Measurements from ENCODE around the gene CTAGE15.
"Not testable (repeated sequence)": the region's sequence is repeated elsewhere in the genome, so short reads cannot be mapped to it uniquely, and the experiment has no call there.

Gene CTAGE15, protein sequence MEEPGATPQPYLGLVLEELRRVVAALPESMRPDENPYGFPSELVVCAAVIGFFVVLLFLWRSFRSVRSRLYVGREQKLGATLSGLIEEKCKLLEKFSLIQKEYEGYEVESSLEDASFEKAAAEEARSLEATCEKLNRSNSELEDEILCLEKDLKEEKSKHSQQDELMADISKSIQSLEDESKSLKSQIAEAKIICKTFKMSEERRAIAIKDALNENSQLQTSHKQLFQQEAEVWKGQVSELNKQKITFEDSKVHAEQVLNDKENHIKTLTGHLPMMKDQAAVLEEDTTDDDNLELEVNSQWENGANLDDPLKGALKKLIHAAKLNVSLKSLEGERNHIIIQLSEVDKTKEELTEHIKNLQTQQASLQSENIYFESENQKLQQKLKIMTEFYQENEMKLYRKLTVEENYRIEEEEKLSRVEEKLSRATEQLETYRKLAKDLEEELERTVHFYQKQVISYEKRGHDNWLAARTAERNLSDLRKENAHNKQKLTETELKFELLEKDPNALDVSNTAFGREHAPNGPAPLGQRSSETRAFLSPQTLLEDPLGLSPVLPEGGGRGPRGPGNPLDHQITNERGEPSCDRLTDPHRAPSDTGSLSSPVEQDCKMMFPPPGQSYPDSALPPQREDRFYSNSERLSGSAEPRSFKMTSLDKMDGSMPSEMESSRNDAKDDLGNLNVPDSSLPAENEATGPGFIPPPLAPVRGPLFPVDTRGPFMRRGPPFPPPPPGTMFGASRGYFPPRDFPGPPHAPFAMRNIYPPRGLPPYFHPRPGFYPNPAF

GRCh38 chr7:143571501-143571900, at the start of gene CTAGE15:
Gene CTAGE15, plus strand, starts transcription at chr7:143571801. Its CDS starts 17 bp downstream, at chr7:143571818.
- H3K27ac ChIP-seq; H2AFZ ChIP-seq (ENCODE audit: low read depth); H3K27me3 ChIP-seq (ENCODE audit: insufficient read depth, low read depth); H3K4me1 ChIP-seq (ENCODE audit: low read depth, poor library complexity, severe bottlenecking); H3K9ac ChIP-seq; H3K4me3 ChIP-seq (IDR thresholded peaks at IDR 0.05; ENCODE audit: insufficient read depth, low read depth, low read length); H4K20me1 ChIP-seq (ENCODE audit: insufficient read depth); H3K36me3 ChIP-seq (ENCODE audit: insufficient read depth); H3K79me2 ChIP-seq (ENCODE audit: insufficient read depth, low read depth); H3K4me2 ChIP-seq: not testable (repeated sequence)

- not testable (repeated sequence) for H3K27ac ChIP-seq; H2AFZ ChIP-seq (ENCODE audit: low read depth); H3K4me2 ChIP-seq; H3K27me3 ChIP-seq (ENCODE audit: insufficient read depth, low read depth); H3K79me2 ChIP-seq (ENCODE audit: insufficient read depth, low read depth); H3K4me3 ChIP-seq (IDR thresholded peaks at IDR 0.05; ENCODE audit: insufficient read depth, low read depth, low read length); H3K36me3 ChIP-seq (ENCODE audit: insufficient read depth); H4K20me1 ChIP-seq (ENCODE audit: insufficient read depth); H3K4me1 ChIP-seq (ENCODE audit: low read depth, poor library complexity, severe bottlenecking); H3K9ac ChIP-seq
Observed at GRCh38 chr7:143522309-143522916, 49.2 kb upstream of the CTAGE15 start.

DNA sequence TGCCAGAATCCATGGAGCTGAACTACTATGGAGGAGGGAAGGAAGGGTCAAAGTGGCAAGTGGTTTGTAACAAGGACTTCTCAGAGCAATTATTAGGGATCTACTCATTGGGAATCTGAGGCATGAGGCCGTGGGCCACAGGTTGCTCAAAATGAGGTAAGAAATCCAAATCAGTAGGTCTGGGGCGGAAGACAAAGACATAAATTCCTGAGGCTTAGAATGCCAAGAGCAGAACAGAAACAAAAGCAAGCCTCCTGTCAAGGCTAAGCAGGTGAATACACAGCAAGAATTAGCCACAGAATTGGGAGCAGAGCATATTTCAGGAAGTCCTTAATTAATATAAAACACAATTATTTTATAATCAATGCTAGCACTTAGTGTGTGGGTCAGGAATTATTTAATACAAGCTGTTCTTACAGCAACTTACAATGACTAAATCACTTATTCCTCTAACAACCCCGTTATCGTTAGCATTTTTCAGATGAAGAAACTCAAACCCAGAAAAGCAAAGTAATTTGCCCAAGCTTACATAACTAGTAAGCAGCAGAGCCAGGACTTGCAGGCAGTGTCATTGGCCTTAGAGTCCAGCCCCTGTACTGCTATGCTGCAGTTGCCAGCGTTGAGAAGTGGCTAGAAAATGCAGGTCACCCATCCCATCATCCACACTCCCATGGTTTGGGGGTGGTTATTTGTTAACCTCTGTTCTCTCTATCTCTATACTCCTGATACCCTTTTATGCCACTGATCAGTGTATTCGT, 40.3 kb upstream of the CTAGE15 start:
- not testable (repeated sequence) for H4K20me1 ChIP-seq (ENCODE audit: insufficient read depth); H3K4me3 ChIP-seq (IDR thresholded peaks at IDR 0.05; ENCODE audit: insufficient read depth, low read depth, low read length); H3K9ac ChIP-seq; H2AFZ ChIP-seq (ENCODE audit: low read depth); H3K27me3 ChIP-seq (ENCODE audit: insufficient read depth, low read depth); H3K36me3 ChIP-seq (ENCODE audit: insufficient read depth); H3K27ac ChIP-seq; H3K79me2 ChIP-seq (ENCODE audit: insufficient read depth, low read depth); H3K4me1 ChIP-seq (ENCODE audit: low read depth, poor library complexity, severe bottlenecking); H3K4me2 ChIP-seq

- H3K9ac ChIP-seq; H3K79me2 ChIP-seq (ENCODE audit: insufficient read depth, low read depth); H4K20me1 ChIP-seq (ENCODE audit: insufficient read depth); H3K4me1 ChIP-seq (ENCODE audit: low read depth, poor library complexity, severe bottlenecking); H3K4me3 ChIP-seq (IDR thresholded peaks at IDR 0.05; ENCODE audit: insufficient read depth, low read depth, low read length); H3K27ac ChIP-seq; H3K27me3 ChIP-seq (ENCODE audit: insufficient read depth, low read depth); H2AFZ ChIP-seq (ENCODE audit: low read depth); H3K36me3 ChIP-seq (ENCODE audit: insufficient read depth); H3K4me2 ChIP-seq: not testable (repeated sequence)
Observed at GRCh38 chr7:143531932-143532331, 39.7 kb upstream of the CTAGE15 start.

DNA sequence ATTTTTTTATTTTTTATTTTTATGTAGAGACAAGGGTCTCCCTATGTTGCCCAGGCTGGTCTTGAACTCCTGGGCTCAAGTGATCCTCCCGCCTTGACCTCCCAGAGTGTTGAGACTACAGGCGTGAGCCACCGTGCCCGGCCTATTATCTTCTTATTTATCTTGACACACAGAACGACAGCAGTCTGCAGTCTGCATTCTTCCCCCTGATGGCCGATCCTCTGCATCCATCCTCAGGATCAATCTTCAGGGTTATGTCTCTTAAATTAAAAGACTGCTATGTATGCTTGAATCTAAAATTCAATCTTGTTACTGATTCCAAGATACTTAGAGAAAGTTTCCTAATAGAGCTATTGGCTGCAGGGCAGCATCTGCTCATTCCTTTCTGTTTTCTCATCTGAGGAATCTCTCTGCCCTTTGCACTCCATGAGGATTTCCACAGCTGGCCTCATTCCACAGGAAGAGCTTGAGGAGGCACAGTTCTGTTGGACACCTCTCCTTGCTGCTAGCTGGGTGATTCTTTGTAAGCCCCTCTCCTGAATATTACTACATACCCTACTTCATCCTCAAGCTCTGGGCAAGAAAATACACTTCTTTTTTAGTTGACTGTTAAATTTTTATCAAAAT, 38.3 kb upstream of the CTAGE15 start:
- not testable (repeated sequence) for H3K27me3 ChIP-seq (ENCODE audit: insufficient read depth, low read depth); H3K4me3 ChIP-seq (IDR thresholded peaks at IDR 0.05; ENCODE audit: insufficient read depth, low read depth, low read length); H3K79me2 ChIP-seq (ENCODE audit: insufficient read depth, low read depth); H3K36me3 ChIP-seq (ENCODE audit: insufficient read depth); H3K9ac ChIP-seq; H3K4me2 ChIP-seq; H4K20me1 ChIP-seq (ENCODE audit: insufficient read depth); H3K27ac ChIP-seq; H3K4me1 ChIP-seq (ENCODE audit: low read depth, poor library complexity, severe bottlenecking); H2AFZ ChIP-seq (ENCODE audit: low read depth)

- not testable (repeated sequence) for H3K4me3 ChIP-seq (IDR thresholded peaks at IDR 0.05; ENCODE audit: insufficient read depth, low read depth, low read length); H3K4me2 ChIP-seq; H3K79me2 ChIP-seq (ENCODE audit: insufficient read depth, low read depth); H3K27ac ChIP-seq; H3K9ac ChIP-seq; H3K4me1 ChIP-seq (ENCODE audit: low read depth, poor library complexity, severe bottlenecking); H3K36me3 ChIP-seq (ENCODE audit: insufficient read depth); H2AFZ ChIP-seq (ENCODE audit: low read depth); H4K20me1 ChIP-seq (ENCODE audit: insufficient read depth); H3K27me3 ChIP-seq (ENCODE audit: insufficient read depth, low read depth)
Observed at GRCh38 chr7:143536443-143536842, 35.2 kb upstream of the CTAGE15 start.

DNA sequence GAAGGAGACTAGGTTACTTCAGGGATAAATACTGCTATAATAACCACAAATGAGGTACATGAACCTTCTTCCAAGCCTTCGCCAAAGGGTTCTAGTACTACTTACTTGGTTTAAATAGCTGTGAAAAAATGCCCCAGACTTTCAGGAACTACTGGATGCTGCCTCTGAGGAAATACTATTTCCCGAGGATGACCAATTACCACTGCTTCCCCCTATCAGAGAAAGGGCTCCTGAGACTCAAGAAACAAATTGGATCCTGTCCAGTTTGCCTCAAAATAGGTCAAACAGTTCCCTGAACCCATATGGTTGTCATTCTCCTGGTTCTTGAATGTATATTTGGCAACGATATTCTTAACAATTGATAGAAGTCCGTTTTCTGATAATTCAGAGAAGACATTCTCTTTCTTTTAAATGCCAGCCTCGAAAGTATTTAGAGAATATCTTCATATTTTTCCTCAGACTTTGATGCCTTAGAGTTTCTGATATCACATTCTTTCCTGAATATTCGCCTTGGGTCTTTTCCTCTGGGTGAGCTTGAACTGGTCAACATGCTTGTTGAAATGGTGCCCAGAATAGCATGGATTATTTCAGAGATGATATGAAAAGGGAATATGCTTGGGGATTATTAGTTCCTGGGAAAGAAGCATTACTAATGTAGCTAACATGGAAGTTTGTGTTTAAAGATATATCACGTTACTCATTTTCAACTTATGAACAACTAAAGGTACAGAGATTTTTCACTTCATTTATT, 28.1 kb upstream of the CTAGE15 start:
- H2AFZ ChIP-seq (ENCODE audit: low read depth); H4K20me1 ChIP-seq (ENCODE audit: insufficient read depth); H3K4me2 ChIP-seq; H3K9ac ChIP-seq; H3K27ac ChIP-seq; H3K4me3 ChIP-seq (IDR thresholded peaks at IDR 0.05; ENCODE audit: insufficient read depth, low read depth, low read length); H3K27me3 ChIP-seq (ENCODE audit: insufficient read depth, low read depth); H3K36me3 ChIP-seq (ENCODE audit: insufficient read depth); H3K4me1 ChIP-seq (ENCODE audit: low read depth, poor library complexity, severe bottlenecking); H3K79me2 ChIP-seq (ENCODE audit: insufficient read depth, low read depth): not testable (repeated sequence)

DNA sequence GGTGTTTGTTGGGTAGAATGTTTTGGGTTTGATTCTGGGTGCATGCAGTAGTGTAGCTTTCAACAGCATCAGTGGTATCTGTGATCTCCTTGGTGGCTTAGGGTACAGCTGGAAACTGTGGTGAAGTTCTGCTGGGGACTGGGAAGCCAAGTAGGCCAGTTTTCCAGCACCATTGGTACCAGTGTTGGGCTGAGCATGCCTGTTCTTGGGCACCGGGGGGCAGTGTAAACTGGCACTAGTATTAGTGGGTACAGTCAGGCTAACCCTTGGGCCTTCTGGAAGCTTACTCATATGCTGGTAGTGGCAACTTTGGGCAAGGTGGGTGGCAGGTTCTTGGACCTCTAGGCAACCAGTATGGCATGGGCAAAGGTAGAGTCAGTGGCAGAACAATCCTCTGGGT, 15.6 kb upstream of the CTAGE15 start:
- H3K36me3 ChIP-seq (ENCODE audit: insufficient read depth); H3K27me3 ChIP-seq (ENCODE audit: insufficient read depth, low read depth); H3K9ac ChIP-seq; H3K27ac ChIP-seq; H2AFZ ChIP-seq (ENCODE audit: low read depth); H3K4me3 ChIP-seq (IDR thresholded peaks at IDR 0.05; ENCODE audit: insufficient read depth, low read depth, low read length); H4K20me1 ChIP-seq (ENCODE audit: insufficient read depth); H3K4me1 ChIP-seq (ENCODE audit: low read depth, poor library complexity, severe bottlenecking); H3K79me2 ChIP-seq (ENCODE audit: insufficient read depth, low read depth); H3K4me2 ChIP-seq: not testable (repeated sequence)

- H3K27ac ChIP-seq; H4K20me1 ChIP-seq (ENCODE audit: insufficient read depth); H3K27me3 ChIP-seq (ENCODE audit: insufficient read depth, low read depth); H3K4me2 ChIP-seq; H3K36me3 ChIP-seq (ENCODE audit: insufficient read depth); H2AFZ ChIP-seq (ENCODE audit: low read depth); H3K4me1 ChIP-seq (ENCODE audit: low read depth, poor library complexity, severe bottlenecking); H3K79me2 ChIP-seq (ENCODE audit: insufficient read depth, low read depth); H3K9ac ChIP-seq; H3K4me3 ChIP-seq (IDR thresholded peaks at IDR 0.05; ENCODE audit: insufficient read depth, low read depth, low read length): not testable (repeated sequence)
Observed at GRCh38 chr7:143563306-143563705, 8.3 kb upstream of the CTAGE15 start.
